HepG2 (cell line): ENCODE data around the gene PITHD1. TPM values are rescaled to one million over a fixed set of nuclear protein-coding genes. Genes with fewer than 3 reads are reported as not detected.

Experiments
- ARHGAP35 ChIP-seq: sonication (generic); formaldehyde crosslinking; IDR thresholded peaks from 2 replicates; pipeline ENCODE4 v1.9.0; 2022; ENCODE audit warnings: mild to moderate bottlenecking, inconsistent platforms, moderate library complexity, missing genetic modification reagents, borderline replicate concordance
- ASH2L ChIP-seq: fragments of 300-600, 200-600 bp; sonication (generic); IDR thresholded peaks from 2 replicates; pipeline ENCODE4 v1.7.0; 2017; ENCODE audit warnings: low read depth, mild to moderate bottlenecking, moderate library complexity, mixed read lengths, low read length; ENCODE audit not compliant: insufficient read length
- FOSL2 ChIP-seq: sonication (generic); formaldehyde crosslinking; IDR thresholded peaks from 2 replicates; pipeline ENCODE4 v1.4.0; 2020; ENCODE audit warnings: missing genetic modification reagents
- HNF4A ChIP-seq: sonication (generic); formaldehyde crosslinking; IDR thresholded peaks from 2 replicates; pipeline ENCODE4 v1.4.0; 2020; ENCODE audit warnings: missing genetic modification reagents
- KMT2A ChIP-seq: sonication (generic); formaldehyde crosslinking; IDR thresholded peaks from 2 replicates; pipeline ENCODE4 v1.4.0; 2020; ENCODE audit warnings: missing genetic modification reagents
- REXO4 ChIP-seq: sonication (generic); formaldehyde crosslinking; IDR thresholded peaks from 2 replicates; pipeline ENCODE4 v1.8.0; 2022; ENCODE audit warnings: missing genetic modification reagents, mild to moderate bottlenecking, borderline replicate concordance
- TGIF2 ChIP-seq: IDR thresholded peaks from 2 replicates; pipeline ENCODE4 v1.6.1; 2016; ENCODE audit warnings: control low read depth, missing compliant biosample characterization
- ZBTB3 ChIP-seq: sonication (generic); formaldehyde crosslinking; IDR thresholded peaks from 2 replicates; pipeline ENCODE4 v1.4.0; 2020; ENCODE audit warnings: low read depth, mild to moderate bottlenecking, moderate library complexity, missing genetic modification reagents, borderline replicate concordance
- ZNF772 ChIP-seq: sonication (generic); formaldehyde crosslinking; IDR thresholded peaks from 2 replicates; pipeline ENCODE4 v1.5.0; 2020; ENCODE audit warnings: mild to moderate bottlenecking, missing genetic modification reagents
- polyA plus RNA-seq, 8 experiments: library from polyadenylated mRNA; depleted of rRNA in 3 of 8; stranded (reverse) in 7 of 8; unstranded in 1 of 8; fragments of >200 nt; fragmentation: Illumina TruSeq in 4 of 8; extraction: Trizol in 4 of 8; gene quantifications; 2 replicates each; pipeline versions ENCODE4 v1.2.1 to v1.2.3, GENCODE V29; 2011 to 2016; ENCODE audit warnings: low read depth in 4 of 8, missing spikeins in 1 of 8, mixed read lengths in 1 of 8; ENCODE audit not compliant: insufficient read depth in 1 of 8
- total RNA-seq, 5 experiments: library from RNA; depleted of rRNA; stranded (reverse); fragments of >200 nt; fragmentation: Illumina TruSeq; extraction: Trizol; gene quantifications; 2 replicates each; pipeline ENCODE4 v1.2.3, GENCODE V29; 2016; ENCODE audit warnings: low read depth in 1 of 5
- TF ChIP-seq, protein P1 (sequence below), 2 experiments: sonication (generic) in 1 of 2; formaldehyde crosslinking in 1 of 2; IDR thresholded peaks; 2 replicates each; pipeline versions ENCODE4 v1.4.0 to v1.6.1; 2016 to 2020; ENCODE audit warnings: borderline replicate concordance in 1 of 2, low read depth in 1 of 2, mild to moderate bottlenecking in 1 of 2, missing genetic modification reagents in 1 of 2
- TF ChIP-seq, protein P2 (sequence below): IDR thresholded peaks from 2 replicates; pipeline ENCODE4 v1.6.1; 2016; ENCODE audit warnings: missing compliant biosample characterization, missing genetic modification reagents, borderline replicate concordance
- TF ChIP-seq, protein P3 (sequence below): sonication (generic); formaldehyde crosslinking; IDR thresholded peaks from 2 replicates; pipeline ENCODE4 v1.4.0; 2020; ENCODE audit warnings: low read depth, missing genetic modification reagents
- TF ChIP-seq, protein P4 (sequence below): sonication (generic); formaldehyde crosslinking; IDR thresholded peaks from 2 replicates; pipeline ENCODE4 v1.4.0; 2020; ENCODE audit warnings: missing genetic modification reagents, borderline replicate concordance

Gene PITHD1
- total and polyA plus RNA-seq, 2 of the 13 experiments (the other 11 are each of a cell fraction or from before 2014, with no cell fraction given): 28.0 to 37.3 TPM

DNA sequence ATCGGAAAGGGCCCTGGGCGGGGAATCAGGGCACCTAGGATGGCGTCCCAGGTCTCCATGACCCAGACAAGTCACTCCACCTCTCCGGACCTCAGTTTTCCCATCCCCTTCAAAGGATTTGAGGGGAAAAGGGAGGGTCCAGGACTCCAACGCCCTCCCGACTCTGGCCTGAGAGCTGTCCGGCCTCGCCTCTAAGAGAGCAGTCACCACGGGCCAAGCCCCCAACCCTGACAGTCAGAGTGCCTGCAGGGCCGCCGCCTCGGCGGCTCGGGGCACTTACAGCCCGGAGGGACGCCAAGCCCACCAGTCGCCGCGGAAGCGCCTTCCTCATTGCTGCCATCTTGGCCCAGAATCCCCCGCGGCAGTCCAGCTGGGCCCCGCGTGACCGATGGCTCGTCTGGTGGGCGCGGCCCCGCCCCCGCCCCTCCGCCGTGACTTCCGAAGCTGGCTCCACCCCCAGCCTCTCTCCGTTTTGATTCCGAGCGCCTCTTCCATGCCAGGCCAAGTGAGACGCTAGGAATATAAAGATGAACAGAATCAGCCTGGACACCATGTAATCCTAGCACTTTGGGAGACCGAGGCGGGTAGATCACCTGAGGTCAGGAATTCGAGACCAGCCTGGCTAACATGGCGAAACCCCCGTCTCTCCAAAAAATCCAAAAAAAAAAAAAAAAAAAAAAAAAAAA is 47.0 kb downstream of the PITHD1 start, which contains the start of gene HMGCL (continued):
- TF ChIP-seq ZBTB3: 0 out of 2 replicates have a peak, but pooled peaks have one; percentile 23
- TF ChIP-seq, protein P1, sequence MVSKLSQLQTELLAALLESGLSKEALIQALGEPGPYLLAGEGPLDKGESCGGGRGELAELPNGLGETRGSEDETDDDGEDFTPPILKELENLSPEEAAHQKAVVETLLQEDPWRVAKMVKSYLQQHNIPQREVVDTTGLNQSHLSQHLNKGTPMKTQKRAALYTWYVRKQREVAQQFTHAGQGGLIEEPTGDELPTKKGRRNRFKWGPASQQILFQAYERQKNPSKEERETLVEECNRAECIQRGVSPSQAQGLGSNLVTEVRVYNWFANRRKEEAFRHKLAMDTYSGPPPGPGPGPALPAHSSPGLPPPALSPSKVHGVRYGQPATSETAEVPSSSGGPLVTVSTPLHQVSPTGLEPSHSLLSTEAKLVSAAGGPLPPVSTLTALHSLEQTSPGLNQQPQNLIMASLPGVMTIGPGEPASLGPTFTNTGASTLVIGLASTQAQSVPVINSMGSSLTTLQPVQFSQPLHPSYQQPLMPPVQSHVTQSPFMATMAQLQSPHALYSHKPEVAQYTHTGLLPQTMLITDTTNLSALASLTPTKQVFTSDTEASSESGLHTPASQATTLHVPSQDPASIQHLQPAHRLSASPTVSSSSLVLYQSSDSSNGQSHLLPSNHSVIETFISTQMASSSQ (IDR thresholded peaks at IDR 0.05; ENCODE audit: low read depth): no peak
- TF ChIP-seq, protein P1 (CRISPR knock-in tag; IDR thresholded peaks at IDR 0.05; ENCODE audit: borderline replicate concordance): peak; percentile 62; the same call in 1 of the 2 replicates
- peak; percentile 98 for TF ChIP-seq ZNF772 (CRISPR knock-in tag)
- TF ChIP-seq, protein P2, sequence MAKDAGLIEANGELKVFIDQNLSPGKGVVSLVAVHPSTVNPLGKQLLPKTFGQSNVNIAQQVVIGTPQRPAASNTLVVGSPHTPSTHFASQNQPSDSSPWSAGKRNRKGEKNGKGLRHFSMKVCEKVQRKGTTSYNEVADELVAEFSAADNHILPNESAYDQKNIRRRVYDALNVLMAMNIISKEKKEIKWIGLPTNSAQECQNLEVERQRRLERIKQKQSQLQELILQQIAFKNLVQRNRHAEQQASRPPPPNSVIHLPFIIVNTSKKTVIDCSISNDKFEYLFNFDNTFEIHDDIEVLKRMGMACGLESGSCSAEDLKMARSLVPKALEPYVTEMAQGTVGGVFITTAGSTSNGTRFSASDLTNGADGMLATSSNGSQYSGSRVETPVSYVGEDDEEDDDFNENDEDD (CRISPR knock-in tag): 0 out of 2 replicates have a peak, but pooled peaks have one; percentile 47
- no peak for TF ChIP-seq KMT2A (CRISPR knock-in tag)
- peak; percentile 25 for TF ChIP-seq HNF4A (CRISPR knock-in tag)
- TF ChIP-seq, protein P3, sequence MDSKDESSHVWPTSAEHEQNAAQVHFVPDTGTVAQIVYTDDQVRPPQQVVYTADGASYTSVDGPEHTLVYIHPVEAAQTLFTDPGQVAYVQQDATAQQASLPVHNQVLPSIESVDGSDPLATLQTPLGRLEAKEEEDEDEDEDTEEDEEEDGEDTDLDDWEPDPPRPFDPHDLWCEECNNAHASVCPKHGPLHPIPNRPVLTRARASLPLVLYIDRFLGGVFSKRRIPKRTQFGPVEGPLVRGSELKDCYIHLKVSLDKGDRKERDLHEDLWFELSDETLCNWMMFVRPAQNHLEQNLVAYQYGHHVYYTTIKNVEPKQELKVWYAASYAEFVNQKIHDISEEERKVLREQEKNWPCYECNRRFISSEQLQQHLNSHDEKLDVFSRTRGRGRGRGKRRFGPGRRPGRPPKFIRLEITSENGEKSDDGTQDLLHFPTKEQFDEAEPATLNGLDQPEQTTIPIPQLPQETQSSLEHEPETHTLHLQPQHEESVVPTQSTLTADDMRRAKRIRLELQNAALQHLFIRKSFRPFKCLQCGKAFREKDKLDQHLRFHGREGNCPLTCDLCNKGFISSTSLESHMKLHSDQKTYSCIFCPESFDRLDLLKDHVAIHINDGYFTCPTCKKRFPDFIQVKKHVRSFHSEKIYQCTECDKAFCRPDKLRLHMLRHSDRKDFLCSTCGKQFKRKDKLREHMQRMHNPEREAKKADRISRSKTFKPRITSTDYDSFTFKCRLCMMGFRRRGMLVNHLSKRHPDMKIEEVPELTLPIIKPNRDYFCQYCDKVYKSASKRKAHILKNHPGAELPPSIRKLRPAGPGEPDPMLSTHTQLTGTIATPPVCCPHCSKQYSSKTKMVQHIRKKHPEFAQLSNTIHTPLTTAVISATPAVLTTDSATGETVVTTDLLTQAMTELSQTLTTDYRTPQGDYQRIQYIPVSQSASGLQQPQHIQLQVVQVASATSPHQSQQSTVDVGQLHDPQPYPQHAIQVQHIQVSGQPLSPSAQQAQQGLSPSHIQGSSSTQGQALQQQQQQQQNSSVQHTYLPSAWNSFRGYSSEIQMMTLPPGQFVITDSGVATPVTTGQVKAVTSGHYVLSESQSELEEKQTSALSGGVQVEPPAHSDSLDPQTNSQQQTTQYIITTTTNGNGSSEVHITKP (CRISPR knock-in tag): no peak
- TF ChIP-seq REXO4: no peak
- TF ChIP-seq, protein P4, sequence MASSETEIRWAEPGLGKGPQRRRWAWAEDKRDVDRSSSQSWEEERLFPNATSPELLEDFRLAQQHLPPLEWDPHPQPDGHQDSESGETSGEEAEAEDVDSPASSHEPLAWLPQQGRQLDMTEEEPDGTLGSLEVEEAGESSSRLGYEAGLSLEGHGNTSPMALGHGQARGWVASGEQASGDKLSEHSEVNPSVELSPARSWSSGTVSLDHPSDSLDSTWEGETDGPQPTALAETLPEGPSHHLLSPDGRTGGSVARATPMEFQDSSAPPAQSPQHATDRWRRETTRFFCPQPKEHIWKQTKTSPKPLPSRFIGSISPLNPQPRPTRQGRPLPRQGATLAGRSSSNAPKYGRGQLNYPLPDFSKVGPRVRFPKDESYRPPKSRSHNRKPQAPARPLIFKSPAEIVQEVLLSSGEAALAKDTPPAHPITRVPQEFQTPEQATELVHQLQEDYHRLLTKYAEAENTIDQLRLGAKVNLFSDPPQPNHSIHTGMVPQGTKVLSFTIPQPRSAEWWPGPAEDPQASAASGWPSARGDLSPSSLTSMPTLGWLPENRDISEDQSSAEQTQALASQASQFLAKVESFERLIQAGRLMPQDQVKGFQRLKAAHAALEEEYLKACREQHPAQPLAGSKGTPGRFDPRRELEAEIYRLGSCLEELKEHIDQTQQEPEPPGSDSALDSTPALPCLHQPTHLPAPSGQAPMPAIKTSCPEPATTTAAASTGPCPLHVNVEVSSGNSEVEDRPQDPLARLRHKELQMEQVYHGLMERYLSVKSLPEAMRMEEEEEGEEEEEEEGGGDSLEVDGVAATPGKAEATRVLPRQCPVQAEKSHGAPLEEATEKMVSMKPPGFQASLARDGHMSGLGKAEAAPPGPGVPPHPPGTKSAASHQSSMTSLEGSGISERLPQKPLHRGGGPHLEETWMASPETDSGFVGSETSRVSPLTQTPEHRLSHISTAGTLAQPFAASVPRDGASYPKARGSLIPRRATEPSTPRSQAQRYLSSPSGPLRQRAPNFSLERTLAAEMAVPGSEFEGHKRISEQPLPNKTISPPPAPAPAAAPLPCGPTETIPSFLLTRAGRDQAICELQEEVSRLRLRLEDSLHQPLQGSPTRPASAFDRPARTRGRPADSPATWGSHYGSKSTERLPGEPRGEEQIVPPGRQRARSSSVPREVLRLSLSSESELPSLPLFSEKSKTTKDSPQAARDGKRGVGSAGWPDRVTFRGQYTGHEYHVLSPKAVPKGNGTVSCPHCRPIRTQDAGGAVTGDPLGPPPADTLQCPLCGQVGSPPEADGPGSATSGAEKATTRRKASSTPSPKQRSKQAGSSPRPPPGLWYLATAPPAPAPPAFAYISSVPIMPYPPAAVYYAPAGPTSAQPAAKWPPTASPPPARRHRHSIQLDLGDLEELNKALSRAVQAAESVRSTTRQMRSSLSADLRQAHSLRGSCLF (CRISPR knock-in tag): no peak; the same call in 1 of the 2 replicates
- TF ChIP-seq ASH2L: peak; percentile 84
- no peak; the same call in 1 of the 2 replicates for TF ChIP-seq TGIF2
- TF ChIP-seq FOSL2 (CRISPR knock-in tag): peak; percentile 51
- 0 out of 2 replicates have a peak, but pooled peaks have one; percentile 60 for TF ChIP-seq ARHGAP35 (CRISPR knock-in tag)
